CD4-positive, alpha-beta T cell treated with Interleukin-2 at 100 ng/mL for 4 hours (primary cell): Measurements from ENCODE around the gene ADIG.

Source experiments
- DNase-seq: peaks from one replicate; pipeline ENCODE4 v3.0.0-alpha.2; 2020; ENCODE audit warnings: low spot score

The ADIG gene

DNA sequence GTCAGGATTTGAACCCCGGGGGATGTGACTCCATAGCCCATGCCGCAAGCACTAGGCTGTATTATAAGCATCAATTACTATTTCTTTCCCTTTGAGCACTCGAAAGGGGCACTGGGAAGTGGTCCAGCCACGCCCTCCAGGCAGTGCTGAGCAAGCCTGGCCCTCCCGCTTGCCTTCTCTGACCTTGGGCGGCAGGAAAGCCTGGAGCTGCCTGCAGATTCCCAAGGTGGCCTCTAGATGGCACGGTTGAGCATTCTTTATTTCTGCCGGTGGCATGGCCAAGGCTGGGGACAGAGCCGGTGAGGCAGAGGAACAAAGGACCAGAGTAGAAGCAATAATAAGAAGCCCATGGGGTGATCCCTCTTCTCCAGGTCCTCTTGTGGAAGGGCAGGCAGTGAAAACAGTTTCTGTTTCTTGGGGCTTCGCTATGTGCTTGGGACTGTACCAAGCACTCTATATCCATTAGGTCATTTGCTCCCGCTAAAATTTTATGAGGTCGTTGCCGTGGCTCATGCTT lies 52.6 kb downstream of the ADIG start:
- DNase-seq = peak; percentile 57

DNA sequence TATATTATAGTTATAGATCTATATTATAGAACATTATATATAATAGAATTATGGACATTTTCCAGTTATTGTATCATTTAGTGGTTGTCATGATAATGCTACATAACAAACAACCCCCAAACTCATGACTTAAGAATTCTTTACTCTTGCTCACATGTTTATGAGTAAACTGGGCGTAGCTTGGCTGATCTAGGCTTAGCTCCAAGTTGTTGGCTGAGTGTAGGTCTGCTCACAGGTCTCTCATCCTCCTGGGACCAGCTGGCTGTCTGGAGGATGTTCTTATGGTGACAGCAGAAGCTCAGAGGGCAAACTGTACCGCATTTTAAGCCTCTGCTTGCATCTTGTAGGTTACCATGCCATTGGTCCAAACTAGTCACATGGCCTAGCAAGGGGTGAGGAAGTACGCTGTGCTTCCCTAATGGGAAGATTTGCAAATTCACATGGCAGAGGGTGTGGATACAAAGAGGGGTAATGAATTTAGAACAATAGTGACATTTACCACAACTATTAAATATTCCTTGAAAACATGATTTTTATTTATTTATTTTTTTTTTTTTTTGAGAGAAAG lies 54.8 kb downstream of the ADIG start:
- no peak for DNase-seq
